GM12865 (cell line): ENCODE data around the gene PEDS1.
A peak's percentile ranks its signal among the peaks of the same experiment; 100 is the strongest.
"Not testable (repeated sequence)": the region's sequence is repeated elsewhere in the genome, so short reads cannot be mapped to it uniquely, and the experiment has no call there.

ENCODE experiments used
- DNase-seq: peaks from one replicate; pipeline ENCODE4 v3.0.0; 2010; ENCODE audit warnings: low read depth
- H3K4me3 ChIP-seq: 2 replicates; pipeline ENCODE4 v1.5.1; 2011; ENCODE audit warnings: mild to moderate bottlenecking, low read depth, low read length, control low read depth
- TF ChIP-seq, protein P1 (sequence below): IDR thresholded peaks from 2 replicates; pipeline ENCODE4 v1.5.1; 2011; ENCODE audit warnings: low read length, control low read depth, low read depth, inconsistent platforms; ENCODE audit not compliant: insufficient read depth; ENCODE audit errors: missing control alignments

The PEDS1 gene

DNA sequence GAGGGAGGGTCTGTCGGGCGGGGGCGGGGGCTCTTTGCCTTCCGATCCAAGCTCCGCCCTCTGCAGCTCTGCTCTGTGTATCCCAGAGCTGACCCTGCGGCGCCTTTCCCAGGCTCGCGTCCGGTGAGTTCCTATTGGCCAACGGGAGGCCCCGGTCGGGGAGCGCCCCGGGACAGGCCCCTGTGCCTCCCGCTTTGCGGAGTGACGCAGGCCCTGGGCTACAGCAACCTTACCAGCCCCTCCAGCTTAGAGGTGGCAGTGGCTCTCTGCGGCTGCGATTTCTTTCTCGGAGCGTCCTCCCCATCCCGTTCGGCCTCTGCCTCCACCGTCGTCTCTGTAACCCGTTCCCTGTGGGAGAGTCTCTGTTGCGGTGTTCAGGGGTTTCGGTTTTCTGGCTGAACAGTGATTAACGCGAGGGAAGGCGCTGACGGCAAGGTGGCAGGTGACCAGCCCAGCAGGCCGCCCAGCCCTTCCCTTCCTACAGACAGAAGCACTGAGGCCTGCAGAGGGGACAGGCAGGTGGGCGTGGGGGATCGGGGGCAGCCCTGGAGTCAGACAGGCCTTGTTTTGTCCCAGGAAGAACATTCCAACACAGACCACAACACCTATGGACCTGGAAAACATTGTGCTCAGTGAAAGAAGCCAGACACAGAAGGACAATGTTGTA is 19.0 kb upstream of the PEDS1 start:
- DNase-seq = no peak
- peak overlapping the region; percentile 24 for H3K4me3 ChIP-seq
- TF ChIP-seq, protein P1, sequence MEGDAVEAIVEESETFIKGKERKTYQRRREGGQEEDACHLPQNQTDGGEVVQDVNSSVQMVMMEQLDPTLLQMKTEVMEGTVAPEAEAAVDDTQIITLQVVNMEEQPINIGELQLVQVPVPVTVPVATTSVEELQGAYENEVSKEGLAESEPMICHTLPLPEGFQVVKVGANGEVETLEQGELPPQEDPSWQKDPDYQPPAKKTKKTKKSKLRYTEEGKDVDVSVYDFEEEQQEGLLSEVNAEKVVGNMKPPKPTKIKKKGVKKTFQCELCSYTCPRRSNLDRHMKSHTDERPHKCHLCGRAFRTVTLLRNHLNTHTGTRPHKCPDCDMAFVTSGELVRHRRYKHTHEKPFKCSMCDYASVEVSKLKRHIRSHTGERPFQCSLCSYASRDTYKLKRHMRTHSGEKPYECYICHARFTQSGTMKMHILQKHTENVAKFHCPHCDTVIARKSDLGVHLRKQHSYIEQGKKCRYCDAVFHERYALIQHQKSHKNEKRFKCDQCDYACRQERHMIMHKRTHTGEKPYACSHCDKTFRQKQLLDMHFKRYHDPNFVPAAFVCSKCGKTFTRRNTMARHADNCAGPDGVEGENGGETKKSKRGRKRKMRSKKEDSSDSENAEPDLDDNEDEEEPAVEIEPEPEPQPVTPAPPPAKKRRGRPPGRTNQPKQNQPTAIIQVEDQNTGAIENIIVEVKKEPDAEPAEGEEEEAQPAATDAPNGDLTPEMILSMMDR = no peak

DNA sequence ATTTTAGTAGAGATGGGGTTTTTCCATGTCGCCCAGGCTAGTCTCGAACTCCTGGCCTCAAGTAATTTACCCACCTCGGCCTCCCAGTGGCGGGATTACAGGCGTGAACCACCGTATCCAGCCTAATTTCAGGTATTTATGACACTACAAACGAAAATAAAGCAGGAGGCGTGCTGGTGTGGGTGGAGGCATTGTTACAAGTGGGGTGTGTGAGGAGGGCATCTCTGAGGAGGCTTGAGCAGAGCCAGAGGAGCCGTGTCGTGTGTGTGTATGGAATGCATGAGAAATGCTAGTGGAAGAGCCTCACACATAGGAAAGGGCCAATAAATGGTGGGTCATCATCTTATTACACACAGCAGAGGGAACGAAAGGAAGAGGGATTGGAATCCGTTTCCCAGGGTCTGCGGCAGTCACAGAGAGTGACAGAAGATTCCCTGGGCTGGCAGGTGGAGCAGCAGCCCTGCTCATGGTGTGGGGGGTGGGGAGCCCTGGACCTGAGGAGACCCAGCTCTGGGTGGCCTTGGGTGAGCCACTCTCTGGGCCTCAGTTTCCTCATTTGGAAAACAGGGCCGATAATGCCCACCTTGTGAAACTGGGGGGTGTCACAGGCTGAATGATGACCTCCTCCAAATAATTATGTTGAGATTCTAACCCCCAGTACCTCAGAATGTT is 17.2 kb upstream of the PEDS1 start:
- TF ChIP-seq, protein P1 = no peak
- no peak overlapping the region for H3K4me3 ChIP-seq
- no peak for DNase-seq

DNA sequence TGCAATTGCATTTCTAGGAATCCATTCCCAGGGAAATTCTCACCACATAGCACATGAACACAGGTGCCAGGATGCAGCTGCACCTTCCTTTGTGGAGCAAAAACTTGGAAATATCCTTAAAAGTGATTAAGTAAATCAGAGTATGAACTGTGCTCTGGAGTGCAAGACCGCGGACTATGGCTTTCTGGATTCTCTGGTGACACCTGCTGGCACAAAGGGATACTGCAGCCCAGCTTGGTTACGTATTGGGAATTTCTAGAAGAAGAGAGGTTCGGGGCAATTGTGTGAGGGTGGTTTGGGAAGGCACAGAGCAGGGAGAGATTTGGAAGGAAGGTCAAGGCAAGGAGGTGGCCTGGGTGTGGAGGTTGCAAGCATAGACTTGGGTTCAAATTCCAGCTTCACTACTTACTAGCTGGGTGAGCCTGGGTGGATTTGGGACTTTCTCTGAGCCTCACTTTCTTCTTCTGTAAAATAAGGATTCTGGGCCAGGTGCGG is 15.9 kb upstream of the PEDS1 start:
- TF ChIP-seq, protein P1 = peak; percentile 93
- DNase-seq = peak; percentile 74
- H3K4me3 ChIP-seq = no peak overlapping the region

DNA sequence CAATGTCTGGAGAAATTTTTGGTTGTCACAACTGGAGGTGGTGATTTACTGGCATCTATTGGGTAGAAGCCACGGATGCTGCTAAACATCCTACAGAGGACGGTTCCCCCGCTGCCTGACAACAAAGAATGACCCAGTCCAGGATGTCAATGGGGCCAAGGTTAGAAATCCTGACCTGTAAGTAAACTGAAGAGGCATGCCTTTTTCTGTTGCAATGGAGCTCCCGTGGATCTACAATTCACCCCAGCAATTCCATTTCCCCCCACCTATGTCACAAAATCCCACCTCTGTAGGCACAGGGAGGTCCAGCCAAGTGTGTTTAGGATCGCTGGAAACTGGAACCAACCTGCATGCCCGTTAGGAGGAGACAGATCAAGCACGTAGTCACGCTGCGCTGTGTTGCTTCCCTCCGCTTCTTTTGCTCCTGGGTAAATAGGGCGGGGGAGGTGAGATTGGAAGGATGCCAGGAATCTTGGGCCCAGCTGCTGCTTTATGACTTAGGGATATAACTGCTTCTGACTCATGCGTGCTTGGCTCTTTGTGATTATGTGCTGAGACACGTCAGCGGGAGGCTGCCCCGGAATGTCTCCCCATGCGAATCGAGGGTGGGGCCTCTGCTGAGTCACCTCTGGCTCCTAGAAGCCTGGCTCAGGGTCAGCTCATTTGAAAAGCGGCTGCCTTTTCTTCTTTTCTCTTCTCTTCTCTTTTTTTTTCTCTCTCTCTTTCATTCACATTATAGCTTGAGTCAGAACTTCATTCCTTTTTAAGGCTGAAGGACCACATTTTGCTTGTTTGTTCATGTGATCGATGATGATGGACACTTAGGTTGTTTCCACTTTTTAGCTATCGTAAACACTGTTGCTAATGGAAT is 12.4 kb upstream of the PEDS1 start:
- DNase-seq = peak; percentile 90
- TF ChIP-seq, protein P1 = no peak
- peak overlapping the region; percentile 49 for H3K4me3 ChIP-seq

DNA sequence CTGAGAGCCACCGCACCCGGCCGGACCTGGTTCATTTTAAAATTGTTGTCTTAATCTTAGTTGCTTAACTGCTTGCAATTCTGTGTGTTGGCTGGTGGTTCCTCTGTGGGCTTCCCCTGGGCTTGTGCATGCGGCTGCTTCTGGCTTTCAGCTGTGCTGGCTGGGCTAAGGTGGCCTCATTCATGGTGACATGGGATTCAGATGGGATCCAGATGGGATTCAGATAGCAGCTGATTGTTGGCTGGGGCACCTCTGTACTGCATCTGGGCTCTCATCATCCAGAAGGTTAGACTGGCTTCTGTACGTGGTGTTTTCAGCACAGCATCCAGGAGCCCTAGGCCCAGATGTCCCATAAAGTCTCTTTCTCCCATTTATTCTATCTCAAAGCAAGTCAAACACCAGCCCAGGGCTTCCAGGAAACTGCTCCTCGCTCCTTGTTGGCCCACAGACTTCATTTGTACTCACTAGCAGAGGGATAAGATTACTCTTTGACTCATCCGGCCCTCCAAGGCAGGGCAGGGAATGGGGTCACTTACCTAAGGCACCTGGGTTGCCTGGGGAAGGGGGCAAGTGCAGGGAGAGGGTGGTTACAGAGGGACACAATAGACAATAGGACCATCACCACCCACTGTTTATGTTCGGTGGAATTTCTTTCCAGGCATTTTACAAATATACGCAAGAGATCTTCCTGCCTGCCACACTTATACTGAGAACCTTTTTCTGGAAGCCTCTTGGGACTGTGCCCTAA is 10.2 kb upstream of the PEDS1 start:
- TF ChIP-seq, protein P1 = no peak
- H3K4me3 ChIP-seq = no peak overlapping the region
- no peak for DNase-seq

DNA sequence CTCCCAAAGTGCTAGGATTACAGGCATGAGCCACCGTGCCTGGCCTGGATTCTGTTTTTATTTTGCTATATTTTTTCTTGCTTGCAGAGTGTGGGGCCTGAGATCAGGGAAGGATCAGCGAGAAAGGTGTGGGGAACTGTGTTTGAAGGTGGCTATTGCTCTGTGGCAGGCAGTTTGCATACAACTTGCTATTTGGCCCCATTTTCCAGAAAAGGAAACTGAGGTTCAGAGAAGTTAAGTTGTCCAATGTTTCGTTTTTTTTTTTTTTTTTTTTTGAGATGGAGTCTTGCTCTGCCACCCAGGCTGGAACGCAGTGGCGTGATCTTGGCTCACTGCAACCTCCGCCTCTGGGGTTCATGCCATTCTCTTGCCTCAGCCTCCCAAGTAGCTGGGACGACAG is 8.0 kb upstream of the PEDS1 start:
- DNase-seq, H3K4me3 ChIP-seq: not testable (repeated sequence)
